Activated T-helper 1 cell treated with Interleukin-2 at 50 U/mL for 16 hours (primary cell): Measurements from ENCODE around the gene NPB.
A peak's percentile ranks its signal among the peaks of the same experiment; 100 is the strongest.

Experiments used
- DNase-seq: peaks from one replicate; pipeline ENCODE4 v3.0.0-alpha.2; 2020; ENCODE audit warnings: low read depth

NPB gene

GRCh38 chr17:81899514-81900166 lies 2.4 kb upstream of the NPB start:
- no peak for DNase-seq

- DNase-seq, result no peak
Measured at GRCh38 chr17:81900181-81900820, 1.7 kb upstream of the NPB start.

GRCh38 chr17:81901167-81902022 lies 643 bp upstream of the NPB start:
- DNase-seq, result no peak

GRCh38 chr17:81902653-81903414 lies 796 bp downstream of the NPB start:
- no peak for DNase-seq

GRCh38 chr17:81903415-81903831 lies 1.4 kb downstream of the NPB start:
- no peak for DNase-seq

- DNase-seq, result no peak
Measured at GRCh38 chr17:81903896-81904599, 2.0 kb downstream of the NPB start.

GRCh38 chr17:81904600-81905423 lies 2.8 kb downstream of the NPB start:
- DNase-seq, result no peak

- DNase-seq, result no peak
Measured at GRCh38 chr17:81905424-81905875, 3.4 kb downstream of the NPB start.

GRCh38 chr17:81905993-81906392 lies 4.0 kb downstream of the NPB start:
- no peak for DNase-seq

GRCh38 chr17:81906476-81907218 lies 4.6 kb downstream of the NPB start:
- DNase-seq, result no peak

- DNase-seq, result no peak
Measured at GRCh38 chr17:81907219-81908145, 5.4 kb downstream of the NPB start.

- DNase-seq, result no peak
Measured at GRCh38 chr17:81908793-81909192, 6.8 kb downstream of the NPB start.

- DNase-seq, result no peak
Measured at GRCh38 chr17:81909231-81909630, 7.2 kb downstream of the NPB start.

GRCh38 chr17:81909966-81910839 lies 8.2 kb downstream of the NPB start:
- DNase-seq, result no peak

GRCh38 chr17:81910840-81911276 lies 8.8 kb downstream of the NPB start:
- no peak for DNase-seq

- DNase-seq, result peak; percentile 88
Measured at GRCh38 chr17:81911277-81911961, 9.4 kb downstream of the NPB start, which contains the start of gene PCYT2. TSS of gene PCYT2 (minus strand) at chr17:81911399. CDS start at chr17:81911355, 44 bp downstream.

GRCh38 chr17:81911969-81912368 lies 9.9 kb downstream of the NPB start:
- no peak for DNase-seq
